IPS-18c (cell line): ENCODE results near the gene P2RY8.
"Not testable (repeated sequence)": the region's sequence is repeated elsewhere in the genome, so short reads cannot be mapped to it uniquely, and the experiment has no call there.

Source experiments
- H3K4me3 ChIP-seq: 2 replicates; pipeline ENCODE4 v1.7.0; 2013; ENCODE audit warnings: low read depth, mild to moderate bottlenecking, low read length, moderate library complexity; ENCODE audit not compliant: insufficient read depth
- H3K9me3 ChIP-seq: one replicate; pipeline ENCODE4 v1.6.1; 2013; ENCODE audit warnings: mild to moderate bottlenecking, low read length, moderate library complexity; ENCODE audit not compliant: control insufficient read depth, insufficient read depth

Gene P2RY8

DNA sequence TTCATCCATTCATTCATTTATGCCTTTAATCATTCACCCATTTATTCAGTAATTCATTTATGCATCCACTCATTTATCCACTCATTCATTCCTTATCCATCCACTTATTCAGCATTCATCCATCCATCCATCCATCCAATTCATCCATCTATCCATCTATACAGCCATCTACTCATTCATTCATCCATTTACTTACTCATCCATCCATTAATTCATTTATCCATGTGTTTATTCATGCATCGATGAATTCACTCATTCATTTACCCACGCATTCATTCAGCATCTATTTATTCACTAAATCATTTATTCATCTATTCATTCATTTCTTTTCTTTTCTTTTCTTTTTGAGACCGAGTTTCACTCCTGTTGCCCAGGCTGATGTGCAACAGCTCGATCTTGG, 10.4 kb downstream of the P2RY8 start:
- H3K4me3 ChIP-seq: no peak overlapping the region
- H3K9me3 ChIP-seq: peaks cover 3% of the 10 kb centered on the region

DNA sequence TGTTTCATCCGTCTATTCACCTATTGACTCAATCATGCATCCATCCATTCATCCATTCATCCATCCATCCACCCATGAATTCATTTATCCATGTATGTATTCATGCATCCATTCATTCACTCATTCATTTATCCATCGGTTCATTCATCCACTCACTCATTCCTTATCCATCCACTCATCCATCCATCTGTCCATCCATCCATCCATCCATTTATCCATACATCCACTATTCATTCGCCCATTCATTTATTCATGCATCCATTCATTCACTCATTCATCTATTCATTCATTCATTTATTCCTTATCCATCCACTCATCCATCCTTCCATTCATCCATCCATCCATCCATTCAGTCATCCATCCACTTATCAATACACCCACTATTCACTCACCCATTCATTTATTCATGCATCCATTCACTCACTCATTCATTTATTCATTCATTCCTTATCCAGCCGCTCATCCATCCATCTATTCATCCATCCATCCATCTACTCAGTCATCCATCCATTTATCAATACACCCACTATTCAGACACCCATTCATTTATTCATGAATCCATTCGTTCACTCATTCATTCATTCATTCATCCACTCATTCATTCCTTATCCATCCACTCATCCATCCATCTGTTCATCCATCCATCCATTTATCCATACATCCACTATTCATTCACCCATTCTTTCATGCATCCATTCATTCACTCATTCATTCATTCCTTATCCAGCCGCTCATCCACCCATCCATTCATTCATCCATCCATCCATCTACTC, 11.2 kb downstream of the P2RY8 start:
- Histone ChIP-seq H3K4me3 (no peak overlapping the region), H3K9me3 (peaks cover 3% of the 10 kb centered on the region)

DNA sequence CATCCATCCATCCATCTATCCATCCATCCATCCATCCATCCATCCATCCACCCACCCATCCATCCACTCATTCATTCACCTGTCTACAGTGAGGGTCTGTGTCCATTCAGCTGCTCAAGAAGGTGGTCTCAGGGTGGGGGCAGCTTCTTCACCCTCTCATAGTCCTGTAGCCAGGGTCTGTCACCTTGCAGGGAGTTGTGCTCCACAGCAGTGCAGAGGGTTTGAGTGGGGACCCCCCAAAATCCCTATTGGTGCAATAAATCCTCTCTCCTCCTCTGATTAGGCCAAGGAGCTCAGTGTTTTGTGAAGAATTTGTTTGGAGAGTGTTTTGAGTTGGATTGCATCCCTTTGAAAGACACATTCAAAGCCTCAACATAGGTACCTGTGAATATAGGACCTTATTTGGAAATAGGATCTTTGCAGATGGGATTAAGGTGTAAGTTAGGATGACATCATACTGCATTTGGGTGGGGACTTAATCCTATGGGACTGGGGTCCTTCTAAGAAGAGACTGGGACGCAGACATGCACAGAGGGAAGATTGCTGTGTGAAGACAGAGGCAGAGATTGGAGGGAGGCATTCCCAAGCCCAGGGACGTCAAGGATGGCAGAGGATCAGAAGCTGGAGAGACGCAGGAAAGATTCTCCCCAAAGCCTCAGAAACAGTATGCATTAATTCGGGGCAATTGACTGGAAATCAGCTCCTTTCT, 12.0 kb downstream of the P2RY8 start:
- H3K4me3 ChIP-seq: no peak overlapping the region

DNA sequence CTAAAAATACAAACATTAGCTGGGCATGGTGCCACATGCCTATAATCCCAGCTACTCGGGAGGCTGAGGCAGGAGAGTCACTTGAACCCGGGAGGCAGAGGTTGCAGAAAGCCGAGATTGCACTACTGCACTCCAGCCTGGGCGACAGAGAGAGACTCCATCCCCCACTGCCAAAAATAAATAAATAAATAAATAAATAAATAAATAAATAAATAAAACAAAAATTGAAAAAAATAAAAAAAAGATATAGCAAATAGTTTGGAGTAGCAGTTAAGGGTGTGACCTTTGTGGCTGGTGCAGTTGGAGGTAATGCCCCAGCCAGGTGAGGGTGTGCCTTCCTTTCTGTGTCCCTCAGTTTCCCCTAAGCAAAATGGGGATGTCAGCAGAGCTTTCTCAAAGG, 14.1 kb downstream of the P2RY8 start:
- not testable (repeated sequence) for H3K4me3 ChIP-seq, H3K9me3 ChIP-seq

More for the DNA sequence above, 12.0 kb downstream of the P2RY8 start:
- peaks cover 3% of the 10 kb centered on the region for H3K9me3 ChIP-seq

DNA sequence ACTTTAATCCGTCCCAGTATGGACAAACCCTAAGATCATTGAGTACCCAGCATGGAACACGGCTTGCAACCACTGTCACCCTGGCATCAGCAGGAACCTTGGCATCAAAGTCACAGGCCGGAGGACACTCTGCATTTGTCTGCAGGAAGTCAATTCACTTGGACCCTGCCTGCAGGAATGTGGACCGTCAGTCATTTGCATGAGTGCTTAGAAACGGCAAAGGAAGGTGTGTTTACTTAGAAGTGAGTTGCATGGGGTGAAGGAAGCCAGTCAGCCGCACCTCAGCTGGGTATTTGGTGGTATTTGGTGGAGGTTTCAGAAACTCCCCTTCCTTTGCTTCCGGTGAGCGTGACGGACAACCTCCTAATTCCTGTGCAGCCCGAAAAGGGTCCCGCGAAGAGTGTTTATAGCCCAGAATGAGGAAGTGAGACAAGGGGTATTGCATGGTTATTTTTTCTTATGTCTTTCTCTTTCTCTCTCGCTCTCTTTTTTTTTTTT, 15.5 kb downstream of the P2RY8 start:
- no peak overlapping the region for H3K4me3 ChIP-seq
- peaks cover 3% of the 10 kb centered on the region for H3K9me3 ChIP-seq

DNA sequence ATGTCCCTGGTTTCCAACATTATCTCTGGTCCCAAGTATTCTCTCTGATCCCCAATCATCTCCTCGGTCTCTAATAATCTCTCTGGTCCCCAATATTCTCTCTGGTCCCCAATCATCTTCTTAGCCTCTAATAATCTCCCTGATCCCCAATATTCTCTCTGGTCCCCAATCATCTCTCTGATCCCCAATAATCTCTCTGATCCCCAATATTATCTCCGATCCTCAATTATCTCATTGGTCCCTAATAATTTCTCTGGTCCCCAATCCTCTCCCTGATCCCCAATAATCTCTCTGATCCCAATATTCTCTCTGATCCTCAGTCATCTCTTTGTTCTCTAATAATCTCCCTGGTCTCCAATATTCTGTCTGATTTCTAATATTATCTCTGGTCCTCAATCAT, 16.6 kb downstream of the P2RY8 start:
- no peak overlapping the region for H3K4me3 ChIP-seq
- peaks cover 3% of the 10 kb centered on the region for H3K9me3 ChIP-seq

DNA sequence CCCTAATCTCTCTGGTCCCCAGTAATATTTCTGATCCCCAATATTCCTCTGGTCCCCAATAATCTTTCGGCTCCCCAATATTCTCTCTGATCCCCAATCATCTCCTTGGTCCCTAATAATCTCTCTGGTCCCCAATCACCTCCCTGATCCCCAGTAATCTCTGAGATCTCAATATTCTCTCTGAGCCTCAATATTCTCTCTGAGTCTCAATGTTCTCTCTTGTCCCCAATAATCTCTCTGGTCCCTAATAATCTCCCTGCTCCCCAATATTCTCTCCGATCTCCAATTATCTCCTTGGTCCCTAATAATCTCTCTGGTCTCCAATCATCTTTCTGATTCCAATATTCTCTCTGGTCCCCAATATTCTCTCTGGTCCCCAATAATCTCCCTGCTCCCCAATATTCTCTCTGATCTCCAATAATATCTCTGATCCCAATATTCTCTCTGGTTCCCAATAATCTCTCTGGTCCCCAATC, 17.9 kb downstream of the P2RY8 start:
- no peak overlapping the region for H3K4me3 ChIP-seq
- no peaks in the 10 kb centered on the region for H3K9me3 ChIP-seq

DNA sequence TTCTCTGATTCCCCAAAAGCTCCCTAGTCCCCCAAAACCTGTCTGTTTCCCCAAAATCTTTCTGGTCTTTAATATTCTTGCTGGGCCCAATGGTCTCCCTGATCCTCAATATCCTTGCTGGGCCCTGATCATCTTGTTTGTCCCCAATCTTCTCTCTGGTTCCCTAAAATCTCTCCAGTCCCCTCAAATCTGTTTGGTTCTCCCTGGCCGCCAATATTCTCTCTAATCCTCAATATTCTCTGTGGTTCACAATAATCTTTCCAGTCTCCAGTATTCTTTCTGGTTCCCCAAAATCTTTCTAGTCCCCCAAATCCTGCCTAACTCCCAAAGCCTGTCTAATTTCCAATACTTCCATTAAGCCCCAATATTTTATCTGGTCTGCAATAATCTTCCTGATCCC, 18.5 kb downstream of the P2RY8 start:
- H3K9me3 ChIP-seq: no peaks in the 10 kb centered on the region
- no peak overlapping the region for H3K4me3 ChIP-seq

DNA sequence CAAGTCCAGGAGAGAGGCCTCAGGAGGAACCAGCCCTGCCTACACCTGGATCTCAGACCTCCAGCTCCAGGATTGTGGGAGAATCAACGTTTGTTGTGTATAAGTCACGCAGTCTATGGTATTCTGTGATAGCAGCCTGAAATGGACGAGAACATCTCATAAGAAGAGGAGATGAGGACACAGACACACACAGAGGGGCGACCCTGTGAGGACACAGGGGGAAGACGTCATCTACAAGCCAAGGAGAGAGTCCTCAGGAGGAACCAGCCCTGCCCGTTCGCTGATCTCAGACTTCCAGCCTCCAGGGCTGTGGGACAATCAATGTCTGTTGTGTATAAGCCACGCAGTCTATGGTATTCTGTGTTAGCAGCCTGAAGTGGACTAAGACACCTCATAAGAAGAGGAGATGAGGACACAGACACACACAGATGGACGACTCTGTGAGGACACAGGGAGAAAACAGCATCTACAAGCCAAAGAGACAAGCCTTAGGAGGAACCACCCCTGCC, 20.3 kb downstream of the P2RY8 start:
- H3K4me3 ChIP-seq: no peak overlapping the region

DNA sequence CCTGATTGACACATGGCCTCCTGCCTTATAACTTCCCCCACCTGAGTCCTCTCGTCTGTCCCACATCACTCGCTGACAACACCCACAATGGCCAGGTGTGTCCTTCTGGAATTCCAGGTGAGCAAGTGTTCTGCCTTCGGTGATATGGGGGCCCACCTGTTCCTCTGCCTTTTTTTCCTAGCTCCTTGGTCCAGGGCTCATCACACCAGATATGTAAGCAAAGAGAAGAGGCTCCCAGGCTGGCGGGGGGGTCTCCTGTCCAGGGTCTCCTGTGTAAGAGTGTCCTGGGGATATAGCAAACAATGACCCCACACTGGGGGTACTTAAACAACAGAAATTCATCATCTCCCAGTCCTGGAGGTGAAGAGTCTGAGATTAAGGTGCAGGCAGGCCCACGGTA, 25.2 kb downstream of the P2RY8 start:
- Histone ChIP-seq H3K9me3 (no peaks in the 10 kb centered on the region), H3K4me3 (no peak overlapping the region)

More for the DNA sequence above, 20.3 kb downstream of the P2RY8 start:
- no peaks in the 10 kb centered on the region for H3K9me3 ChIP-seq

DNA sequence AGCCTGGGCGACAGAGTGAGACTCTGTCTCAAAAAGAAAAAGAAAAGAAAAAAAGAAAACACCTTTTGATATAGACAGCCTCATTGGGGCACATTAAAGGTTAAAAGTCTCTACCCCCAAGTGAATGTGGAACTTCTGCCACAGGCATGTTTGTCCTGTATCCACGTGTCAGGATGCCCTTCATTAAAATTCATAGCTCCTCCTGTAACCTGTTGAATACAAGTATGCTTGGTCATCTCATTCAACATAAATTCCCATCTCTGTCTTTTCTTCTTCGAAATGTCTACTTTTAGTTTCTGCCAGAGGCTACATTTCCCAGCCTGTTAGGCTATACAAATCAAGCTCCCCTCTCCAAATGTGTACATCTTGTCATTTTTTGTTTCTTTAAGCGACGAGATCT, 25.8 kb downstream of the P2RY8 start:
- H3K9me3 ChIP-seq: no peaks in the 10 kb centered on the region

DNA sequence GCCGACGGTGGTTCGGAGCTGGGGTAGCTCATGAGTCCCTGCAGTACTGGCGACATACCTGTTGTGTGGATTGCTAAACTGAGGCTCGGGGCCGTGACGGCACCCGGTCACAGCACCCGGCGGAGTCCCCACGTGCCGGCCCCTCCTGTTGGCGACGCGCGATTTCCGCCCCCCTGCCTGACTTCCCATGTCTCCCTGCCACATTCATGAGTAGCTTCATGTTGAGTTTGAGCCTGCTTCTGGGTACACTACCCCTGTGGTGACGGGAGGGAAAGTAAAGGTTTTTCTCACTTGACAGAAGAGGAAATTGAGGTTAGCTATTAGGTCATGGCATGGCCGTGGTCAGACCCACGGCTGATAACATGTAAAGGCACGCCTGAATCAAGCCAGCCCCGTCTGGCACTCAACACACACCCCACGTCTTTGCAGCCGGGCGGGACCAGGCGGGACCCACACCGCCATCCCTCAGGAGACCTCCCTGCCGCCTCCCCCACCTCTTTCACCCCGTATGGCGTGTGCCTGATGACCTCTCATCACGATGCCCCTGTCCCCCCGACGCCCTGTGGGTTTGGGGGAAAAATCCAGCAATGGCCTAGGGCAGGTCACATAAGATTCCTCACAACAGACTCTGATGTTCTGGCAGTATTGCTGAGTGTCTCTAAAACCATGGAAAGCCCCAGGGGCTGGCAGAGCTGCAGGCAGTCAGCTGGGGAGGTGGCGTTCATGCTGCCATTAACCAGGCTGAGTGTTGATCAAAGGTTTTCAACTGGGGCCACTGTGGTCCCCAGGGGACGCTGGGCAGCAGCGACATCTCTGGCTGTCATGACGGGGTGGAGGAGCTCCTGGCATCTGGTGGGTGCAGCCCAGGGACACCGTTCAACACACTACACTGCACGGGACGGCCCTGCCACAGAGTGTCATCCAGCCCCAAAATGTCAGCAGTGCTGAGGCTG, 29.2 kb downstream of the P2RY8 start:
- Histone ChIP-seq H3K4me3 (no peak overlapping the region), H3K9me3 (no peaks in the 10 kb centered on the region)

More for the DNA sequence above, 25.8 kb downstream of the P2RY8 start:
- no peak overlapping the region for H3K4me3 ChIP-seq

DNA sequence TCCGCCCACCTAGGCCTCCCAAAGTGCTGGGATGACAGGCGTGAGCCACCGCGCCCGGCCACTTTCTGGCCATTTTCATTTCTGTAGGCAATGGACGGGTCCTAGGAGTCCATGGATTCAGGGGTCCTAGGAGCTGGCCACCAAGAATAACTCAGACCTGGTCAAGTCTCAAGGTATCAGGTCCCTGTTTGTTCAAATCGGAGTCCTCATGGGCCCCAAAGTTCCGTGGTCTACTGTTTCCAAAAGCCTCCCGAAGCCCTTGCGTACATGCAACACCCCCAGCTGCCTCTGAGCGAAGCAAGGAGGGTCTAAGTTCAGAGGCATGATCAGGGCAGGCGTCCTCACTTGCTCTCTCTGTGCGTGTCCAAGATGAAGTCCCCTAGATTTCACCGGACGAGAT, 30.1 kb downstream of the P2RY8 start:
- H3K4me3 ChIP-seq: no peak overlapping the region
- no peaks in the 10 kb centered on the region for H3K9me3 ChIP-seq

DNA sequence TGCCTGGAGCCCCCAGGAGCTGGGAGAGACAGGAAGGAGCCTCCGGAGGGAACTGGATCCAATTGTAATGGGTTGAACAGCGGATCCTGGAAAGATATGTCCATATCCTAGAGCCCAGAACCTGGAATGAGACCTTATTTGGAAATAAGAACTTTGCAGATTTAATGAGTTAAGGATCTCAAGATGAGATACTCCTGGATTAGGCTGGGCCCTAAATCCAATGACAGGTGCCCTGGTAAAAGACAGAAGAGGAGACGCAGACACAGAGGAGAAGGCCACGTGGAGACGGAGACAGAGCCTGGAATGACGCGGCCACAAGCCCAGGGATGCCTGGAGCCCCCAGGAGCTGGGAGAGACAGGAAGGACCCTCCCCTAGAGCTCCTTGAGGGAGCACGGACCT, 34.1 kb downstream of the P2RY8 start:
- no peaks in the 10 kb centered on the region for H3K9me3 ChIP-seq
- H3K4me3 ChIP-seq: no peak overlapping the region

DNA sequence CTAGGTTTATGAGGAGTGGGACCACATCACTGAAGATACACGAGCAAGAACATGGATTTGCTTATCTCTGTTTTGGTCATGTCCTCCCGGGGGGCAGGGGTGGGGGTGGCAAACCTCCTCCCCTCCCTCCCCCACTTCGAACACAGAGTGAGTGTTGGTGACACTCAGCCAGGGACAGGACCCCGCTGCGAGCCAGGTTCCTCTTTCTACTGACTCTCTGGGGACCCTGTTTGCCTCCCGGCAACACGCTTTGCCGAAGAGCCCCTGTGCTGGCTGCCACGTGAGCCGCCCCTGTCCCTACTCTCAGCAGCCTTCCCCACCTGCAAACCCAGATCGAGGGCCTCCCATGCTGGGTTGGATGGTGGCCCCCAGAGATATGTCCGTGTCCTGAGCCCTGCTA, 34.7 kb downstream of the P2RY8 start:
- H3K9me3 ChIP-seq: no peaks in the 10 kb centered on the region
- H3K4me3 ChIP-seq: no peak overlapping the region

DNA sequence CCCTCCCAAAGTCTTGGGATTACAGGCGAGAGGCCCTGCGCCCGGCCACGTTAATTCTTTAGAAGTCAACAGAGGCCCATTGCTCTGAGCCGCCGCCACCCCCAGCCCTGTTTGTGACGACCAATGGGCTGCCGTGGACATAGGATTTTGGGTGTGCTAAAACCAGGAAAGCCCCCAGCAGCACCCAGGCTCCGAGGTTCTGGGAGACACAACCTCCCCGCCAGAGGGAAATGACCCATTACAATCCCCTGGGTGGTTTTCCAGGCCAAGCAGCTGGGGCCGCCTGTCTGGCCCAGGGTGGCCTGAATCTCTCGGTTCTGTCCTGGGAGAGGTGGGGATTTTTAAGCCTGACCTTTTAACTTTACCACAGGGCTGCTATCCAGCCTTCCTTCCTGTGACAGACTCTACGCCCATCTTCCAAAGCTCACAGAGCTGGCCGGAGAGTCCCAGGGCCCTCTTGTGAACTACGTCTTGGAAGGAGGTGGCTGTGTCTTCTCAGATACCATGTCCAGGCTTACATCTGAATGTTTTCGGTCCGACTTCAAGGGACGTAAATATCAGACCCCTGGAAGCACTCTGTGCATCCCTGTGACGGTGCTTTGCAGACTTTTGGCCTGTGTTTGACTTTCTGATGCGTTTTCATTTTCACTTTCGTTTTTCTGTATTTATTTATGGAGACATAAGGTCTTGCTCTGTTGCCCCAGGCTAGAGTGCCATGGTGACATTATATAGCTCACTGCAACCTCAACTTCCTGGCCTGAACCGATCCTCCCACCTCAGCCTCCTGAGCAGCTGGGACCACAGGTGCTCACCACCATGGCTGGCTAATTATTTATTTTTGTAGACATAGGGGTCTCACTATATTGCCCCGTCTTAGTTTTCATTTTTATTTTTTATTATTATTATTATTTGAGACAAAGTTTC, 36.0 kb downstream of the P2RY8 start:
- H3K4me3 ChIP-seq: no peak overlapping the region
- no peaks in the 10 kb centered on the region for H3K9me3 ChIP-seq
